ENCODE data around the gene GRK2.

DNA sequence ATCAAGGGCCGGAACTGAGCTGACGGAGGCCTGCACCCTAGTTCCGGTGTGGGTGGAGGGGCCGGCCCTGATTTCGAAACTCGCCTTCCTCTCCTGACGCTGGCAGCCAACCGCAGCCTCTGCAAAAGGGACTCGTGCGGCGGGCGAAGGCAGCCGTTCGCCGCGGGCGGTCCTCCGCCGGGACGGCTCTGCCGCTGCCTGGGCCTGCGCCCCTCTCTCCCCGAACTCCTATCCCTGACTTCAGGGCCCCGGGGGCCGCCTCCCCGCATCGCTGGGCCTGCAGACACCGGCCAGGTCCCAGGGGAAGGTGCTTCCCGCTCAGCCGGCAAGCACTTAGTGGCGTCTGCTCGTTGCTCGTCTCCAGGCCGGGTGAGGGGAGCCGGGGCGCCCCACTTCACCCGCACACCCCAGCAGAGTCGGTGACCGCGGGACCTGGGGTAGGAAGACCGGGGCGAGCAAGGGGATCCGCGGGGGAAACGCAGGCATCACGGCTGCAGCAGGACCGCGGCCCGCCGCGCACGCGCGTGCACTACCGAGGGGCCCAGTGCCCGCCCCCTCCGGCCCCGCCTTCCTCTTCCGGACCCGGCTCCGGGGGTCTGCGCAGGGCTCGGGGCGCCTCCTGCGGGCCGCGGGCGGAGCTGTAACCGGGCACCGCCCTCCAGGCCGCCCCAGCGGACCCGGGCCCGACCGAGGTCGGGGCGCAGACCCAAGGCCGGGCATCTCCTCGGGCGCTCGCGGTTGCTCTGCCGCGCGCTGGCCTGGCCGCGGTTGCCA, 22.4 kb downstream of the GRK2 start:
- TF ChIP-seq, protein P1, sequence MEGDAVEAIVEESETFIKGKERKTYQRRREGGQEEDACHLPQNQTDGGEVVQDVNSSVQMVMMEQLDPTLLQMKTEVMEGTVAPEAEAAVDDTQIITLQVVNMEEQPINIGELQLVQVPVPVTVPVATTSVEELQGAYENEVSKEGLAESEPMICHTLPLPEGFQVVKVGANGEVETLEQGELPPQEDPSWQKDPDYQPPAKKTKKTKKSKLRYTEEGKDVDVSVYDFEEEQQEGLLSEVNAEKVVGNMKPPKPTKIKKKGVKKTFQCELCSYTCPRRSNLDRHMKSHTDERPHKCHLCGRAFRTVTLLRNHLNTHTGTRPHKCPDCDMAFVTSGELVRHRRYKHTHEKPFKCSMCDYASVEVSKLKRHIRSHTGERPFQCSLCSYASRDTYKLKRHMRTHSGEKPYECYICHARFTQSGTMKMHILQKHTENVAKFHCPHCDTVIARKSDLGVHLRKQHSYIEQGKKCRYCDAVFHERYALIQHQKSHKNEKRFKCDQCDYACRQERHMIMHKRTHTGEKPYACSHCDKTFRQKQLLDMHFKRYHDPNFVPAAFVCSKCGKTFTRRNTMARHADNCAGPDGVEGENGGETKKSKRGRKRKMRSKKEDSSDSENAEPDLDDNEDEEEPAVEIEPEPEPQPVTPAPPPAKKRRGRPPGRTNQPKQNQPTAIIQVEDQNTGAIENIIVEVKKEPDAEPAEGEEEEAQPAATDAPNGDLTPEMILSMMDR (IDR thresholded peaks at IDR 0.05), result peak in 1 of 3 experiments; percentile 24
- TF ChIP-seq POLR2AphosphoS5 (IDR thresholded peaks at IDR 0.05; ENCODE audit: insufficient read depth in 1 of 2, low read depth in 1 of 2), result peak; percentile 56 to 96

All from vagina (tissue), 2 donors.